Naive thymus-derived CD4-positive, alpha-beta T cell (primary cell): Measurements from ENCODE around the gene MAMDC4. TPM values are rescaled to one million over a fixed set of nuclear protein-coding genes. Genes with fewer than 3 reads are reported as not detected.
"Not testable (repeated sequence)": the region's sequence is repeated elsewhere in the genome, so short reads cannot be mapped to it uniquely, and the experiment has no call there.

ENCODE experiments used
- ATAC-seq: fragments of 150-1000 bp; cut with Tn5 transposase; 2 replicates; pipeline ENCODE4 v1.10.0; 2021; ENCODE audit warnings: mild to moderate bottlenecking, moderate library complexity
- CTCF ChIA-PET: fragments of 350-600 bp; sonication (Branson Sonifier 250); formaldehyde crosslinking; loops from one replicate; lab custom pipeline; 2021; ENCODE audit warnings: antibody characterized with exemption; lab: Charles Lee
- POLR2A ChIA-PET: fragments of 350-600 bp; sonication (Branson Sonifier 250); formaldehyde crosslinking; loops from one replicate; lab custom pipeline; 2021; ENCODE audit warnings: antibody characterized with exemption, inconsistent platforms; lab: Charles Lee
- DNase-seq, 9 donors: peaks; one replicate each; pipeline versions ENCODE4 v3.0.0 to v3.0.0-alpha.2; 2020 to 2022; ENCODE audit warnings: mixed read lengths in 1 of 9
- H3K27ac ChIP-seq: one replicate; pipeline ENCODE4 v1.7.0; 2013; ENCODE audit warnings: mild to moderate bottlenecking, low read depth, low read length, moderate library complexity
- H3K27me3 ChIP-seq, 2 donors: one replicate each; pipeline ENCODE4 v1.7.0; 2013; ENCODE audit warnings: low read length in 2 of 2, mild to moderate bottlenecking in 2 of 2, moderate library complexity in 2 of 2; ENCODE audit not compliant: control insufficient read depth in 2 of 2, insufficient read depth in 2 of 2
- H3K36me3 ChIP-seq, 3 experiments: 1 replicate in 2 of 3; 2 replicates in 1 of 3; pipeline ENCODE4 v1.7.0; 2013; ENCODE audit warnings: low read length in 3 of 3, mild to moderate bottlenecking in 3 of 3, moderate library complexity in 1 of 3; ENCODE audit not compliant: insufficient read depth in 3 of 3, control insufficient read depth in 2 of 3
- H3K4me1 ChIP-seq, 2 donors: one replicate each; pipeline ENCODE4 v1.7.0; 2013; ENCODE audit warnings: low read length in 2 of 2, mild to moderate bottlenecking in 2 of 2, moderate library complexity in 1 of 2; ENCODE audit not compliant: control insufficient read depth in 2 of 2, insufficient read depth in 2 of 2
- H3K4me3 ChIP-seq: 2 replicates; pipeline ENCODE4 v1.7.0; 2013; ENCODE audit warnings: mild to moderate bottlenecking, low read length
- H3K9me3 ChIP-seq, 3 experiments: 1 replicate in 2 of 3; 2 replicates in 1 of 3; pipeline ENCODE4 v1.7.0; 2013; ENCODE audit warnings: low read length in 3 of 3; ENCODE audit not compliant: control insufficient read depth in 2 of 3
- H3K27ac Mint-ChIP-seq, 9 donors: one replicate each; pipeline ENCODE4 v1.8.0; 2020 to 2022; ENCODE audit warnings: mixed read lengths in 9 of 9, mild to moderate bottlenecking in 8 of 9, moderate library complexity in 5 of 9, inconsistent platforms in 2 of 9
- H3K27me3 Mint-ChIP-seq, 5 donors: one replicate each; pipeline ENCODE4 v1.8.0; 2021 to 2022; ENCODE audit warnings: mixed read lengths in 5 of 5, mild to moderate bottlenecking in 1 of 5
- H3K36me3 Mint-ChIP-seq, 5 donors: one replicate each; pipeline ENCODE4 v1.8.0; 2020 to 2022; ENCODE audit warnings: mixed read lengths in 5 of 5, mild to moderate bottlenecking in 3 of 5, inconsistent platforms in 1 of 5
- H3K4me1 Mint-ChIP-seq, 7 donors: one replicate each; pipeline ENCODE4 v1.8.0; 2020 to 2022; ENCODE audit warnings: mixed read lengths in 7 of 7, mild to moderate bottlenecking in 3 of 7, inconsistent platforms in 1 of 7
- H3K4me3 Mint-ChIP-seq, 10 donors: one replicate each; pipeline ENCODE4 v1.8.0; 2020 to 2022; ENCODE audit warnings: mild to moderate bottlenecking in 10 of 10, mixed read lengths in 10 of 10, moderate library complexity in 6 of 10, inconsistent platforms in 2 of 10
- H3K9me3 Mint-ChIP-seq, 11 donors: one replicate each; pipeline ENCODE4 v1.8.0; 2020 to 2022; ENCODE audit warnings: mixed read lengths in 11 of 11, mild to moderate bottlenecking in 4 of 11, inconsistent platforms in 1 of 11, moderate library complexity in 1 of 11
- intact Hi-C, 2 donors: fragments of 100-400 bp; cut with micrococcal nuclease; formaldehyde crosslinking; loops; one replicate each; pipeline ENCODE4 v1.15.1; 2023
- polyA plus RNA-seq, 2 donors: library from polyadenylated mRNA; unstranded; fragments of 300-500 nt; fragmentation: Illumina TruSeq; gene quantifications; one replicate each; pipeline ENCODE4 v1.2.3, GENCODE V29; 2021
- total RNA-seq, 6 experiments: library from RNA in 5 of 6; stranded (reverse) in 5 of 6; gene quantifications; 1 replicate in 5 of 6; 2 replicates in 1 of 6; pipeline ENCODE4 v1.2.3 and lab custom pipeline; 2021 to 2026

Gene MAMDC4
- total and polyA plus RNA-seq, 7 experiments from 2014 or later = 0.22 to 27.7 (median 5.0) TPM; not detected in 1

- H3K27ac Mint-ChIP-seq, CTCF ChIA-PET, H3K27me3 ChIP-seq, H3K27ac ChIP-seq, H3K4me1 ChIP-seq, H3K9me3 ChIP-seq, H3K4me3 ChIP-seq, intact Hi-C loops, H3K9me3 Mint-ChIP-seq, POLR2A ChIA-PET, H3K4me1 Mint-ChIP-seq, H3K4me3 Mint-ChIP-seq, H3K27me3 Mint-ChIP-seq, DNase-seq, ATAC-seq: not testable (repeated sequence)
- H3K36me3 ChIP-seq = peaks cover 0 to 50% (median 7%) of the 10 kb centered on the region in 3 experiments
- peaks cover 0 to 11% (median 0%) of the 10 kb centered on the region in 5 donors for H3K36me3 Mint-ChIP-seq
Observed at GRCh38 chr9:136833381-136834048, 18.6 kb upstream of the MAMDC4 start.

GRCh38 chr9:136835162-136835931 lies 16.8 kb upstream of the MAMDC4 start:
- H3K27ac ChIP-seq = no peak overlapping the region
- H3K27me3 ChIP-seq = no peaks in the 10 kb centered on the region
- H3K4me3 ChIP-seq = no peak overlapping the region
- H3K36me3 Mint-ChIP-seq = peaks cover 0 to 13% (median 0%) of the 10 kb centered on the region in 5 donors
- H3K4me1 Mint-ChIP-seq = peaks cover 0 to 5% (median 0%) of the 10 kb centered on the region in 7 donors
- CTCF ChIA-PET = no interaction called here
- H3K4me1 ChIP-seq = no peaks in the 10 kb centered on the region
- H3K9me3 Mint-ChIP-seq = no peaks in the 10 kb centered on the region
- ATAC-seq = no peak
- POLR2A ChIA-PET = no interaction called here
- H3K36me3 ChIP-seq = peaks cover 0 to 48% (median 4%) of the 10 kb centered on the region in 3 experiments
- intact Hi-C loops = no loop called here
- no peaks in the 10 kb centered on the region for H3K27me3 Mint-ChIP-seq
- H3K4me3 Mint-ChIP-seq = no peak overlapping the region
- H3K27ac Mint-ChIP-seq = no peak overlapping the region
- DNase-seq = no peak
- no peaks in the 10 kb centered on the region for H3K9me3 ChIP-seq

GRCh38 chr9:136835932-136836904 lies 15.9 kb upstream of the MAMDC4 start:
- Mint-ChIP-seq H3K27ac (no peak overlapping the region), H3K4me1 (peaks cover 0 to 5% (median 0%) of the 10 kb centered on the region in 7 donors), H3K4me3 (no peak overlapping the region), H3K9me3 (no peaks in the 10 kb centered on the region), H3K27me3 (no peaks in the 10 kb centered on the region), H3K36me3 (peaks cover 0 to 13% (median 0%) of the 10 kb centered on the region in 5 donors)
- CTCF ChIA-PET = interaction anchor here (0.6 kb wide), 1 partner anchor 45 kb away, joined by 3 read pairs; the partner anchor contains the start of gene TMEM141
- Histone ChIP-seq H3K36me3 (peaks cover 0 to 39% (median 4%) of the 10 kb centered on the region in 3 experiments), H3K4me3 (no peak overlapping the region), H3K27ac (no peak overlapping the region), H3K9me3 (no peaks in the 10 kb centered on the region), H3K4me1 (no peaks in the 10 kb centered on the region), H3K27me3 (no peaks in the 10 kb centered on the region)
- intact Hi-C loops = no loop called here
- POLR2A ChIA-PET = no interaction called here
- no peak for DNase-seq
- no peak for ATAC-seq

GRCh38 chr9:136837146-136837855 lies 14.8 kb upstream of the MAMDC4 start:
- Histone ChIP-seq H3K36me3 (peaks cover 0 to 28% (median 4%) of the 10 kb centered on the region in 3 experiments), H3K27me3 (no peaks in the 10 kb centered on the region), H3K4me1 (peaks cover 0 to 3% of the 10 kb centered on the region in 2 donors), H3K4me3 (no peak overlapping the region), H3K27ac (no peak overlapping the region), H3K9me3 (no peaks in the 10 kb centered on the region)
- intact Hi-C loops = no loop called here
- CTCF ChIA-PET = interaction anchor here (0.6 kb wide), 1 partner anchor 46 kb away, joined by 3 read pairs; the partner anchor contains the start of gene TMEM141
- H3K27me3 Mint-ChIP-seq = no peaks in the 10 kb centered on the region
- no peak overlapping the region for H3K27ac Mint-ChIP-seq
- DNase-seq = no peak
- peaks cover 0 to 8% (median 5%) of the 10 kb centered on the region in 7 donors for H3K4me1 Mint-ChIP-seq
- H3K4me3 Mint-ChIP-seq = no peak overlapping the region
- POLR2A ChIA-PET = no interaction called here
- H3K36me3 Mint-ChIP-seq = peaks cover 0 to 10% (median 0%) of the 10 kb centered on the region in 5 donors
- H3K9me3 Mint-ChIP-seq = no peaks in the 10 kb centered on the region
- no peak for ATAC-seq

GRCh38 chr9:136837856-136838277 lies 14.3 kb upstream of the MAMDC4 start:
- POLR2A ChIA-PET, H3K27me3 ChIP-seq, CTCF ChIA-PET, H3K4me3 Mint-ChIP-seq, H3K4me1 ChIP-seq, H3K27ac Mint-ChIP-seq, H3K4me3 ChIP-seq, H3K27me3 Mint-ChIP-seq, H3K27ac ChIP-seq, DNase-seq, H3K36me3 Mint-ChIP-seq, H3K9me3 ChIP-seq, H3K9me3 Mint-ChIP-seq, ATAC-seq, intact Hi-C loops: not testable (repeated sequence)
- H3K36me3 ChIP-seq = peaks cover 0 to 25% (median 0%) of the 10 kb centered on the region in 3 experiments
- H3K4me1 Mint-ChIP-seq = peaks cover 0 to 11% (median 6%) of the 10 kb centered on the region in 7 donors
